Mucosa of descending colon (tissue), 3 donors: ENCODE results near the gene CEMIP. TPM values are rescaled to one million over a fixed set of nuclear protein-coding genes. Genes with fewer than 3 reads are reported as not detected.

Experiments used
- ATAC-seq: fragments of 200-7000 bp; cut with Tn5 transposase; one replicate; pipeline ENCODE4 v1.9.1; 2020; ENCODE audit warnings: mild to moderate bottlenecking, moderate library complexity
- DNase-seq, 3 donors: peaks; one replicate each; pipeline ENCODE4 v3.0.0-alpha.2; 2020
- H3K36me3 ChIP-seq: fragments of 200-600 bp; one replicate; pipeline ENCODE4 v1.8.0; 2021; ENCODE audit warnings: low read depth, mild to moderate bottlenecking
- H3K4me1 ChIP-seq: fragments of 200-600 bp; one replicate; pipeline ENCODE4 v1.8.0; 2021; ENCODE audit warnings: low read depth, mild to moderate bottlenecking
- H3K4me3 ChIP-seq: fragments of 200-600 bp; one replicate; pipeline ENCODE4 v1.8.0; 2021; ENCODE audit warnings: mild to moderate bottlenecking
- H3K9me3 ChIP-seq: fragments of 200-600 bp; one replicate; pipeline ENCODE4 v1.8.0; 2021; ENCODE audit warnings: mild to moderate bottlenecking
- intact Hi-C, 2 donors: fragments of 100-400 bp; cut with DNase I in 1 of 2; cut with micrococcal nuclease in 1 of 2; formaldehyde crosslinking; loops; one replicate each; pipeline versions ENCODE4 v1.11.0 to v1.11.1; 2022; cut with DNase I, micrococcal nuclease
- total RNA-seq, 3 donors: library from RNA; stranded (reverse); fragmentation: NEBNext Ultra II Directional in 2 of 3; extraction: Animal tissue kit (Norgen Biotek cat#: 25700) in 2 of 3; gene quantifications; one replicate each; pipeline versions ENCODE4 v1.2.1 to v1.2.4, GENCODE V29; 2021 to 2023
- TF ChIP-seq, protein P1 (sequence below): fragments of 200-600 bp; IDR thresholded peaks from one replicate; pipeline ENCODE4 v1.8.0; 2022; ENCODE audit warnings: antibody characterized with exemption, mild to moderate bottlenecking
- donor health status: DM: no; HTN: no; CAD: no; lungs with moderate emphysema.
- donor health status: DM: no; HTN: no; CAD: no.
- donor health status: DM: no; HTN: yes; CAD: no.

CEMIP gene
- total RNA-seq, 3 donors from 2014 or later = 0.63 to 2.2 (median 1.4) TPM

DNA sequence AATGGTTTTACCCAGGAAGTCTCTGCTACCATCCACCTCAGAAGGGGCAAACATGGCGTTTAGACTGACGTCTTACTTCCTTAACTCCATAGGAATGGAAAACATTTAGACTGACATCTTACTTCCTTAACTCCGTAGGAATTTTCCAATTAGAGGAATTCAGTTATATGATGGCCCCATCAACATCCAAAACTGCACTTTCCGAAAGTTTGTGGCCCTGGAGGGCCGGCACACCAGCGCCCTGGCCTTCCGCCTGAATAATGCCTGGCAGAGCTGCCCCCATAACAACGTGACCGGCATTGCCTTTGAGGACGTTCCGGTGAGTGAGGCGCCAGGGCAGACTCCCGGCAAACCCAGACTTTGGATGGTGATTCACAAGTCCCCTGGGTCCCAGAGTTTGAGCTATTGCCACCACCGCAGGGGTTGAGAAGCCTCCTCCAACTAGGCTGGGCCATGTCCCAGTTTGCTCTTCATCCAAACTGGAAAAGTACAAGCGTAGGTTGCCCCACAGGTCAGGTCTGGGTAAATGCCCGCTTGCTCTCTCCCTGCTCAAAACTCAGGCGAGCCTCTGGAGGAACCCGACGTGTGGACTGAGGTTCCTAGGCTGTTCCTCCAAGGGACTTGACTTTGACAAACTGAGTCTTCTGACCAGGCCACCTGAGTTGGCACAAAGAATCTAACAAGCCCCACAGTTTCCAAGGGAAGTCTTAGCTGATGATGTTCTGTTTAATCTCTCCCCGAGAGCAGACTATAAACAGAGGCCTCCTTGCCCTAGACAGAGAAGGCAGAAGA lies 152.7 kb downstream of the CEMIP start:
- Histone ChIP-seq H3K4me3 (no peak overlapping the region), H3K4me1 (no peaks in the 10 kb centered on the region), H3K9me3 (no peaks in the 10 kb centered on the region), H3K36me3 (no peaks in the 10 kb centered on the region)
- DNase-seq = no peak
- ATAC-seq = no peak
- TF ChIP-seq, protein P1, sequence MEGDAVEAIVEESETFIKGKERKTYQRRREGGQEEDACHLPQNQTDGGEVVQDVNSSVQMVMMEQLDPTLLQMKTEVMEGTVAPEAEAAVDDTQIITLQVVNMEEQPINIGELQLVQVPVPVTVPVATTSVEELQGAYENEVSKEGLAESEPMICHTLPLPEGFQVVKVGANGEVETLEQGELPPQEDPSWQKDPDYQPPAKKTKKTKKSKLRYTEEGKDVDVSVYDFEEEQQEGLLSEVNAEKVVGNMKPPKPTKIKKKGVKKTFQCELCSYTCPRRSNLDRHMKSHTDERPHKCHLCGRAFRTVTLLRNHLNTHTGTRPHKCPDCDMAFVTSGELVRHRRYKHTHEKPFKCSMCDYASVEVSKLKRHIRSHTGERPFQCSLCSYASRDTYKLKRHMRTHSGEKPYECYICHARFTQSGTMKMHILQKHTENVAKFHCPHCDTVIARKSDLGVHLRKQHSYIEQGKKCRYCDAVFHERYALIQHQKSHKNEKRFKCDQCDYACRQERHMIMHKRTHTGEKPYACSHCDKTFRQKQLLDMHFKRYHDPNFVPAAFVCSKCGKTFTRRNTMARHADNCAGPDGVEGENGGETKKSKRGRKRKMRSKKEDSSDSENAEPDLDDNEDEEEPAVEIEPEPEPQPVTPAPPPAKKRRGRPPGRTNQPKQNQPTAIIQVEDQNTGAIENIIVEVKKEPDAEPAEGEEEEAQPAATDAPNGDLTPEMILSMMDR = no peak
- intact Hi-C loops = no loop called here

DNA sequence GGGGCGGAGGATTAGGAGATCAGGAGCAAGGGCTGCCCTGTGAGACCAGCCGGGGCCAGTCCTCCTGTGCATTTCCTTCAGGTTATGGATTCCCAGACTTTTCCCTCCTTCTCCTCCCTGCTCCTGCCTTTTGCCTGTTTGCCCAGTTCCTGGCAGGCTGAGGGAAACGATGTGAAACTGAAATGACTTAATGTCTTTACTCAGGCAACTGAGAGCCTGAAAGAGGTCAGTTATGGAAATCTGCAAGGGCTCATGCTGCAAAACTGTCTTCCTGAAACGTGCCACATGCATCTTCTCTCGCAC lies 153.3 kb downstream of the CEMIP start:
- no peak for DNase-seq
- no peaks in the 10 kb centered on the region for H3K36me3 ChIP-seq
- intact Hi-C loops = no loop called here
- TF ChIP-seq, protein P1 = no peak
- no peaks in the 10 kb centered on the region for H3K9me3 ChIP-seq
- no peak for ATAC-seq
- H3K4me3 ChIP-seq = no peak overlapping the region
- H3K4me1 ChIP-seq = no peaks in the 10 kb centered on the region

GRCh38 chr15:80932989-80933388 lies 153.8 kb downstream of the CEMIP start:
- ATAC-seq = peak; percentile 15
- H3K4me1 ChIP-seq = no peaks in the 10 kb centered on the region
- H3K4me3 ChIP-seq = no peak overlapping the region
- no peaks in the 10 kb centered on the region for H3K36me3 ChIP-seq
- intact Hi-C loops = no loop called here
- no peaks in the 10 kb centered on the region for H3K9me3 ChIP-seq
- TF ChIP-seq, protein P1 = no peak
- DNase-seq = peak in 1 of 3 donors; percentile 4

- ATAC-seq (no peak), DNase-seq (no peak)
- no peaks in the 10 kb centered on the region for H3K9me3 ChIP-seq
- no peaks in the 10 kb centered on the region for H3K4me1 ChIP-seq
- no peaks in the 10 kb centered on the region for H3K36me3 ChIP-seq
- intact Hi-C loops = no loop called here
- TF ChIP-seq, protein P1 = no peak
- H3K4me3 ChIP-seq = no peak overlapping the region
Measured at GRCh38 chr15:80934761-80935221, 155.6 kb downstream of the CEMIP start.

DNA sequence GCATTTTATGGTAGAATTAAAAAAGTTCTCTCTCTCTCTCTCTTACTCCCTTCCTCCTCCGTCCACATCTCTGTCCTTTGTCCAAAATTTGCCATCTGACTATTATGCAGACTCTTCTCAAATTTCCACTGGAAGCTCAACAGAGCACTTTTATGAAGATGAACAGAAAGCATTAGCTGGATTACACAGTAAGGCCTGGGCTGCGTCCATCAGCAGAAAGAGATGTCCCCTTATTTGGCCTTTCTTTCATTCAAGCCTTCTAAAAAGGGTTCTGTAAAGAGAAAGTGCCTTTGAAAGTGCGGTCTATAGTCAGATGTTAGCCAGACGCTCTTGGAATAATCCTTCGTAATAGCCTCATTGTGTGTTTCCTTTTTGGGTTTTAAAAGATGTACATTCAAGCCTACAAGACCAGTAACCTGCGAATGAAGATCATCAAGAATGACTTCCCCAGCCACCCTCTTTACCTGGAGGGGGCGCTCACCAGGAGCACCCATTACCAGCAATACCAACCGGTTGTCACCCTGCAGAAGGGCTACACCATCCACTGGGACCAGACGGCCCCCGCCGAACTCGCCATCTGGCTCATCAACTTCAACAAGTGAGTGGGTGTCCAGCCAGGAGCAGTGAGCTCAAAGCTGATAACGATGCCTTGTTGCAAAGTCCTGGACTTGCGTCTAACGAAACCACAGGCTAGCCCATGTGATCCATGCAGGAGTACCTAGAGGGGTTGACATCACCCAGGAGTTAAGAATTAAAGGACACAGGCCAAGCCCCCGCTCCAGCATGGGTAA lies 157.3 kb downstream of the CEMIP start:
- Histone ChIP-seq H3K4me3 (no peak overlapping the region), H3K36me3 (no peaks in the 10 kb centered on the region), H3K4me1 (no peaks in the 10 kb centered on the region), H3K9me3 (no peaks in the 10 kb centered on the region)
- TF ChIP-seq, protein P1 = no peak
- ATAC-seq = no peak
- intact Hi-C loops = no loop called here
- DNase-seq = no peak
